Left cardiac atrium (tissue), 4 donors: ENCODE data around the gene STRN3. TPM values are rescaled to one million over a fixed set of nuclear protein-coding genes. Genes with fewer than 3 reads are reported as not detected.
"Not testable (repeated sequence)": the region's sequence is repeated elsewhere in the genome, so short reads cannot be mapped to it uniquely, and the experiment has no call there.

ENCODE experiments used
- ATAC-seq, 2 donors: fragments of 200-7000 bp; cut with Tn5 transposase; one replicate each; pipeline ENCODE4 v1.9.1; 2020; ENCODE audit warnings: mild to moderate bottlenecking in 2 of 2, moderate library complexity in 2 of 2
- DNase-seq: peaks from one replicate; pipeline ENCODE4 v3.0.0-alpha.2; 2020
- intact Hi-C, 2 donors: fragments of 100-400 bp; cut with DNase I; formaldehyde crosslinking; loops; one replicate each; pipeline versions ENCODE4 v1.14.1 to v1.15.1; 2022 to 2023
- long read RNA-seq: library from polyadenylated mRNA; unstranded; transcript quantifications from one replicate; pipeline ENCODE4 v2.0.0, GENCODE V29; 2021
- total RNA-seq, 2 donors: library from RNA; stranded (reverse); fragmentation: NEBNext Ultra II Directional; extraction: Animal tissue kit (Norgen Biotek cat#: 25700); gene quantifications; one replicate each; pipeline ENCODE4 v1.2.1, GENCODE V29; 2021
- donor health status: DM: no; HTN: yes; CAD: no.
- donor health status: DM: no; HTN: yes; CAD: no; lungs with severe emphysema.
- donor health status: DM: yes; HTN: yes; CAD: no.
- donor health status: Dilated cardiomyopathy.

STRN3 gene, protein sequence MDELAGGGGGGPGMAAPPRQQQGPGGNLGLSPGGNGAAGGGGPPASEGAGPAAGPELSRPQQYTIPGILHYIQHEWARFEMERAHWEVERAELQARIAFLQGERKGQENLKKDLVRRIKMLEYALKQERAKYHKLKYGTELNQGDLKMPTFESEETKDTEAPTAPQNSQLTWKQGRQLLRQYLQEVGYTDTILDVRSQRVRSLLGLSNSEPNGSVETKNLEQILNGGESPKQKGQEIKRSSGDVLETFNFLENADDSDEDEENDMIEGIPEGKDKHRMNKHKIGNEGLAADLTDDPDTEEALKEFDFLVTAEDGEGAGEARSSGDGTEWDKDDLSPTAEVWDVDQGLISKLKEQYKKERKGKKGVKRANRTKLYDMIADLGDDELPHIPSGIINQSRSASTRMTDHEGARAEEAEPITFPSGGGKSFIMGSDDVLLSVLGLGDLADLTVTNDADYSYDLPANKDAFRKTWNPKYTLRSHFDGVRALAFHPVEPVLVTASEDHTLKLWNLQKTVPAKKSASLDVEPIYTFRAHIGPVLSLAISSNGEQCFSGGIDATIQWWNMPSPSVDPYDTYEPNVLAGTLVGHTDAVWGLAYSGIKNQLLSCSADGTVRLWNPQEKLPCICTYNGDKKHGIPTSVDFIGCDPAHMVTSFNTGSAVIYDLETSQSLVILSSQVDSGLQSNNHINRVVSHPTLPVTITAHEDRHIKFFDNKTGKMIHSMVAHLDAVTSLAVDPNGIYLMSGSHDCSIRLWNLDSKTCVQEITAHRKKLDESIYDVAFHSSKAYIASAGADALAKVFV
- total RNA-seq: 10 to 100 TPM; 37.3 to 48.6 TPM
- long read RNA-seq, partial matches to known transcripts: 0 of 1 reads
- long read RNA-seq, other reads (novel, unspliced or antisense): 1 of 1 reads

DNA sequence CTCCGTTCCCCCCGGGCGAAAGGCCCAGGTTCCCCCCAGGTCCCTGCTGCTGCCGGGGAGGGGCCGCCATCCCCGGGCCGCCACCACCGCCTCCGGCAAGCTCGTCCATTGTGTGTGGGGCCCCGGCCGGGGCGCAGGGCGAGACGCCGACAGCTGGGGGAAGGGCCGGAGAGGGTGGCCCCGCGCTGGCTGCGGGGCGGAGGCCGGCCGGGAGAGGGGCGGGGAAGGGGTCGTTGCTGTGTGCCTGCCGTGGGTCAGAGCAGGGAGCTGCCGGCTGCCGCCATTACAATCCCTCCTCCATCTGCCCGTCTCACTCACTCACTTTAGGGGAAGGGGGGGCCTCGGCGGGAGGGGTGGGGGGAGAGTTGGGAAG, at the start of gene STRN3:
TSS of gene STRN3 (minus strand) at position 303 of the 373 bp plus-strand sequence. CDS start at position 109, 194 bp downstream.
- DNase-seq (no peak), ATAC-seq (no peak)
- intact Hi-C loops: loop anchor here in 1 of 2 donors (5.0 kb wide), 1 partner anchor 34 kb away; no protein-coding TSS in a partner anchor

DNA sequence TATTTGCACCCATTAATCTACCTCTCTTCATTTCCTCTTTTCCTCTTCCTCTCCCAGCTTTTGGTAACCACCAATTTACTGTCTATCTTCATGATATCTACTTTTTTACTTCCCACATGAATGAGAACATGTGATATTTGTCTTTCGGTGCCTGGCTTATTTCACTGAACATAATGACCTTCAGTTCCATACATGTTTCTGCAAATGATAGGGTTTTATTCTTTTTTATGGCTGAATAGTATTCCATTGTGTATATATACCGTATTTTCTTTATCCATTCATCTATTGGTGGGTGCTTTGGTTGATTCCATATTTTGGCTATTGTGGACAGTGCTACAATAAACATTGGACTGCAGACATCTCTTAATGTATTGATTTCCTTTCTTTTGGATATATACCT, 49.0 kb upstream of the STRN3 start:
- intact Hi-C loops: no loop called here
- ATAC-seq: no peak
- DNase-seq: no peak

DNA sequence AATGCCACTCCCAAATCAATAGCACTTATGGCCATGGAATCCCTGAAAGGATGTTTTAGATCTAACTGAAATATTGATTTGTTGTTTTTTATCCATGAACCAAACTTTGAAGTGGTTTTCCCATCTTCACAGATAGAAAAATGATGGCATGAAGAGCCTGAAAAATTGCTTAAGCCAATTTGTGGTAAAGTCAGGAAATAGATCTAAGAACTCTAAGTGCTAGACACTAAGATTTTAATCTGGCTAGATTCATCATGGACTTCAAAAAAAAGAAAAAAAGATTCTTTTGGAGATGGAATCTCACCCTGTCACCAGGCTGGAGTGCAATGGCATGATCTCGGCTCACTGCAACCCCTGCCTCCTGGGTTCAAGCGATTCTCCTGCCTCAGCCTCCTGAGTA, 45.0 kb upstream of the STRN3 start:
- DNase-seq (no peak), ATAC-seq (no peak)
- intact Hi-C loops: no loop called here

DNA sequence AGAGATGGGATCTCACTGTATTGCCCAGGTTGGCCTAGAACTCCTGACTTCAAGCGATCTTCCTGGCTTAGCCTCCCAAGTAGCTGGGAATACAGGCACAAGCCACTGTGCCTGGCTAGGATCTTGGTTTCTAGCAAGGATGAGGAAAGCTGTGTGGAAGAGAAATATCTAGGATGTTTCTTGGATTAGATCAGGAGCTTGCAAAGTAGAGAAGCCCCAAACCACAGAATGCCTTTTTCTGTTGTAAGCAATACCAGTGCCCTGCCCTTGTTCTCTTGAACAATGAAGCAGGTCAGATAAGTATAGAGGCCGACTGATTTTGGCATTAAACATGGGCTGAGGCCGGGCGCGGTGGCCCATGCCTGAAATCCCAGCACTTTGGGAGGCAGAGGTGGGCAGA, 44.3 kb upstream of the STRN3 start:
- no peak for DNase-seq
- intact Hi-C loops: no loop called here
- no peak for ATAC-seq

DNA sequence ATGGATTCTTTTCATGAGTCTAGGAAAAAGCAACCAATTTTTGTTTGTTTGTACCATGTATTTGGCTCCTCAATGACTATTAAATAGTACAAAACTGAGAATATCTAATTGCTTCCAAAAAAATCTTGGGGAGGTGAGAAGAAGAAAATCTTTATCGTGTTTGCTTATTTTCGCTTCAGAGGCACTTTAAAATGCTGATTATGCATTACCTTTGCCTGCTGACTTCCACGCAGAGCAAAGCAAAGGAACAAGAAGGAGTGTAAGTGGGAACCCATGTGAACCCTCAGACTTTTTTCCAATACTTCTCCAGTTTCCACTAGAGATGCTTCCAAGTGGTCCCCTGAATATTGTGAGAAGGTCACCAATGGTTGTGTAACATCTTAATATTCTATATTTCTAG, 43.2 kb upstream of the STRN3 start:
- ATAC-seq (no peak), DNase-seq (no peak)
- intact Hi-C loops: no loop called here

DNA sequence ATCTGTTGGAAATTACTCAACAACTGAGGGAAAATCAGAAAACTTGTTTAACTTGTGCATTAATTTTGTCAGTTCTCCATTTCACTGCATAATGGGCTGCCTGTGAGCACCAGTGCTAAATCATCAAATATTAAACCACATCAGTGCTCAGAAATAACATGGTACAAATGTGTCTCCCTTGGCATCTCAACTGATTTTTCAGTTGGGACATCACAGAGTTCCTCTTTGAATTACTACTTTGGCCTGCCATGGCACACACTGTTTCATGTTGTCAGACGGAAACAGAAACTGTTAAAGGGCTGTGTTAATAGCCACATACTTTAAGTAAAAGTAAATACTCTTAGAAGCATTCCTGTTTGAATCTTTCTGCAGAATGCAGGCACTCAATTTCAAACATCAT, 42.1 kb upstream of the STRN3 start:
- ATAC-seq (peak in 1 of 2 donors; percentile 65), DNase-seq (no peak)
- intact Hi-C loops: no loop called here

DNA sequence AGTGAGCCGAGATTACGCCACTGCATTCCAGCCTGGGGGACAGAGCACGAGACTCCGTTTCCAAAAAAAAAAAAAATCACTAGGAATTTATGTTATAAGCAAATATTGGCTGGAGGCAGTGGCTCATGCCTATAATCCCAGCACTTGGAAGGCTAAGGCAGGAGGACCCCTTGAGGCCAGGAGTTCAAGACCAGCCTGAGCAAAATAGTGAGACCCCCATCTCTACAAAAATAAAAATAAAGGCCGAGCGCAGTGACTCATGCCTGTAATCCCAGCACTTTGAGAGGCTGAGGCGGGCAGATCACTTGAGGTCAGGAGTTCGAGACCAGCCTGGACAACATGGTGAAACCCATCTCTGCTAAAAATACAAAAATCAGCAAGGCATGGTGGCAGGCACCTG, 36.7 kb upstream of the STRN3 start:
- ATAC-seq, intact Hi-C loops, DNase-seq: not testable (repeated sequence)

DNA sequence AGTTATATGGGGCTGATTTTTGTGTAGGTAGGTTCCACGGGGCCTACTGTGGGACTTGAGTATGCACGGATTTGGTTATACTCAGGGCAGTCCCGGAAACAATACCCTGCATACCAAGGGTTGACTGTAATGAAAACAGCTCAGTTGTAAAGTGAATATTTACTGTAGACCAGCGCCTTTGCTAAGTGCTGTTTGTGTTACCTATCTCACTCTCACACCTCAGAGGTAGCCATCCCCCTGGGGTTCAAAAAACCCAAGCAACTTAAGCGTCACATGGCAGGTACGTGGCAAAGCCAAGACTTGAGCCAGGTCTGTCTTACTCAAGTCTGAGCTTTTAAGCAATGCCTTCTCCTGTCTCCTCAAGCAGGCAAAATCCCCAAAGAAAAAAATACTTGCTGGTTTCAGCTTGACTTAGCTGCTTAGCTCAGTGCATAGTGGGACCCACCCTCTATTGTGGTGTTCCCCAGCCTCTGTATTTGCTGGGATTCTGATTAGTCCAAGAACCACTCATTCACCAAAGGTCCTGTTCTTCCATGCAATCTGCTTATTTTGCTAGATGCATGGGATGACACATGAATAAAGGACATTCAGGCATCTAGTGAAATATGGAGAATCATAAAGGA, 34.2 kb upstream of the STRN3 start:
- DNase-seq: no peak
- ATAC-seq: no peak
- intact Hi-C loops: no loop called here

DNA sequence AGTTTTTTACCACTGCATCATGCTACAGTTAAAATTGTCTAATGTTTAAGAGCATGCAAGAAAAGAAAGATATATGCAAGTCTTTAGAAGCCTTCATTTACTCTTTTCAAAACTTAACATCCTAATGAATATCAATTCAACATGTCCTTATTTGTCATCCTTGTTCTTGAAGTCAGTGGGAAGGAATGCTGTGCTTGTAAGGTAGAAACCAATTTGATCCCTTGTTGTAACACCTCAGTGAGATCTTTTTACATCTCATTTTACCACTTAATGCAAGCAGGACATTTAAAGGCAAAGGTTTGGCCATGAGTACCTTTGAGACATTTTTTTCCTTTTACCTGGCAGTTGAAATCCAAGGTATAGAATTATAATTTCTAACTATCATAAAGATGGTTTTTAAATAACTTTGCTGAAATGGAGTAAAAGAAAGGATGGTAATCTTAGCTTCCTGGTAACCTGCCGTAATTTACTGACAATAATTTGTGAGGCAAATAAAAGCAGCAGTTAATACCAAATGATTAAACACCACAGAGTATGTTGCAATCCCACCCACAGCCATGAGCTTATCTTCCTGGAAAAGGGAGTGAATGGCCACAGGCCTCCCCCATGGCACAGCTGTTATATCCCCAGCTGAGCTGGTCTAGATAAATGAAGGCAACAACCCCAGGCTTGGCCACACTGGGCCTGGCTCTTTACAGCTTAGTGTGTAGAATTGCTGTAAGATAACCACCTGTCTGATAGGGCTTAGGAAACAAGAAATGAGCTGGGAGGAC, 33.2 kb upstream of the STRN3 start:
- ATAC-seq: peak; percentile 87 to 94
- intact Hi-C loops: no loop called here
- peak; percentile 62 for DNase-seq

DNA sequence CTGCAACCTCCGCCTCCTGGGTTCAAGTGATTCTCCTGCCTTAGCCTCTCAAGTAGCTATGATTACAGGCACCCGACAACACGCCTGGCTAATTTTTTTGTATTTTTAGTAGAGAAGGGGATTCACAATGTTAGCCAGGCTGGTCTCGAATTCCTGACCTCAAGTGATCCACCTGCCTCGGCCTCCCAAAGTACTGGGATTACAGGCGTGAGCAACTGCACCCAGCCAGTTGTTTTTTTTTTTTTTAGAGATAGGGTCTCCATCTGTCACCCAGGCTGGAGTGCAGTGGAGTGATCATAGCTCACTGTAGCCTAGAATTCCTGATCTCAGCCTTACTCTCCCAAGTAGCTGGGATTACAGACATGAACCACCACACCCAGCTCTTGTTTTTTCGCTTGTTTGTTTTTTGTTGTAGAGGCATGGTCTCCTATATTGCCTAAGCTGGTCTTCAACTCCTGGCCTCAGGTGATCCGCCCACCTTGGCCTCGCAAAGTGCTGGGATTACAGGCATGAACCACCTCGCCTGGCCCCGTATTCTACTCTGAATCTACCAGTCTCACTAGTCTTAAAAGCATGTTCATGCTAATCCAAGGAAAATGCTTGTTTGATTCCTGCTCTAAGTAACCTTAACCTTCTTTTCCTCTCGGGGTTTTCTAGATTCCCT, 31.7 kb upstream of the STRN3 start:
- ATAC-seq: no peak
- no peak for DNase-seq

DNA sequence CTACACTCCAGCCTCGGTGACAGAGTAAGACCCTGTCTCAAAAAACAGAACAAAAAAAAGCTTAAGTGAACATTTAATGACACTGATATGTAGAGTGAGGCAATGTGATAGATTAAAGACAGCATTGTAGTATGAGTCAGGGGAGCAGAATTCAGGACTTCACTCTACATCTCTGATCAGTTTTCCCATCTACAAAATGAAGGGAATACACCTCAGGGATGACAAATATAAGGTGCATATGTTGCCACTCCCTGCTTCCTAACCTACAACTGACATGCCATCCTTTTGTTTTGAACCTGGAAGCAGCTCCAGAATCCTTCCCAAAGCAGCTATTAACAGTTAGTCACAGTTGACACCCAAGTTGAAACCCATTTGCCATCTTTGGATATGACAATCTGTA, 30.9 kb upstream of the STRN3 start:
- ATAC-seq (no peak), DNase-seq (no peak)
- intact Hi-C loops: no loop called here

More for the DNA sequence above, 31.7 kb upstream of the STRN3 start:
- intact Hi-C loops: no loop called here

DNA sequence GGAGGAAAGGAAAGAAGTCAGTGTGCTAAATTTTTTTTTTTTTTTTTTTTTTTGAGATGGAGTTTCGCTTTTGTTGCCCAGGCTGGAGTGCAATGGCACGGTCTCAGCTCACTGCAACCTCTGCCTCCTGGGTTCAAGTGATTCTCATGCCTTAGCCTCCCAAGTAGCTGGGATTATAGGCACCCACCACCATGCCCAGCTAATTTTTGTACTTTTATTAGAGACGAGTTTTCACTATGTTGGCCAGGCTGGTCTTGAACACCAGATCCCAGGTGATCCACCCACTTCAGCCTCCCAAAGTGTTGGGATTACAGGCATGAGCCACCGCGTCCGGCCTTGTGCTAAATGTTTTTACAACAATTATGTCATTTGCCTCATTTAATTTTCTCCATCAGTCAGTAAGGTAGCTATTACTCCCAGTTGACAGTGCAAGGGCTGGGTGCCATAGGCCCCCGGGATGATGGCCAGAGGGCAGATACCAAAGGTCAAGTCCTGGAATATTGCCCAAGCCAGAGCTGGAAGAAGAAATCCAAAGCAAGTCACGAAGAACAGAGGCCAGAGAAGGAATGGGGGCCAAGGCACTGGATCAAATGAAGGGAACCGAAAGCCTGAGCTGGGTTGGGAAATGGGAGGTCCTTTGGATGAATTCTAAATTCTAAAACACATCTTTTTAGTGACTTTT, 26.9 kb upstream of the STRN3 start:
- ATAC-seq: peak; percentile 72 to 88
- intact Hi-C loops: not testable (repeated sequence)
- peak; percentile 68 for DNase-seq

DNA sequence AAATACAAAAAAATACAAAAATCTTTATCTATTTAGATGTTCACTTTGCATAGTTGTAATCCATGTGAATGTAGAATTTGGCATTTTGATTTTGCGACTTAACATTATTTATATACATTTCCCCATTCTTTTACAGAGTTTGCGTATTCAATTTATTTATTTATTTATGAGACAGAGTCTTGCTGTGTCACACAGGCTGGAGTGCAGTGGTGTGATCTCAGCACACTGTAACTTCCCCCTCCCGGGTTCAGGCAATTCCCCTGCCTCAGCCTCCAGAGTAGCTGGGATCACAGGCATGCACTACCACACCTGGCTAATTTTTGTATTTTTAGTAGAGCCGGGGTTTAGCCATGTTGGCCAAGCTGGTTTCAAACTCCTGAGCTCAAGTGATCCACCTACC, 25.3 kb upstream of the STRN3 start:
- intact Hi-C loops: no loop called here
- DNase-seq (no peak), ATAC-seq (no peak)

DNA sequence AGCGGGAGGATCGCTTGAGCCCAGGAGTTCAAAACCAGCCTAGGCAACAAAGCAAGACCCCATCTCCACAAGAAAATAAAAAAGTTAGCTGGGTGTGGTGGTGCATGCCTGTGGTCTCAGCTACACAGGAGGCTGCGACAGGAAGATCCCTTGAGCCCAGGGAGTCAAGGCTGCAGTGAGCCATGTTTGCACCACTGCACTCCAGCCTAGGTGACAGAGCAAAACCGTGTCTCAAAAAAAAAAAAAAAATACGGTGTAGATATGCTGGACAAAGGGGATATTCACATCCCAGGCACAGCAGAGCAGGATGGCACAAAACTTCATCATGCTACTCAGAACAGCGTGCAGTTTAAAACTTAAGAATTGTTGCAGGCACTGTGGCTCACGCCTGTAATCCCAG, 24.8 kb upstream of the STRN3 start:
- intact Hi-C loops: no loop called here
- ATAC-seq: no peak
- no peak for DNase-seq

DNA sequence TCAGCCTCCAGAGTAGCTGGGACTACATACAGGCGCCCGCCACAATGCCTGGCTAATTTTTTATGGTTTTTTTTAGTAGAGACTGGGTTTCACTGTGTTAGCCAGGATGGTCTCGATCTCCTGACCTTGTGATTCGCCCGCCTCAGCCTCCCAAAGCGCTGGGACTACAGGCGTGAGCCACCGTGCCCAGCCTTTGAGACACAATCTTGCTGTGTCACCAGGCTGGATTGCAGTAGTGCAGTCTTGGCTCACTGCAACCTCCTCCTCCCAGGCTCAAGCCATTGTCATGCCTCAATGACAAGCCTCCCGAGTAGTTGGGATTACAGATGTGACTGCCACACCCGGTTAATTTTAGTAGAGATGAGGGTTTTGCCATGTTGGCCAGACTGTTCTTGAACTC, 21.3 kb upstream of the STRN3 start:
- ATAC-seq (no peak), DNase-seq (no peak)
- intact Hi-C loops: no loop called here

DNA sequence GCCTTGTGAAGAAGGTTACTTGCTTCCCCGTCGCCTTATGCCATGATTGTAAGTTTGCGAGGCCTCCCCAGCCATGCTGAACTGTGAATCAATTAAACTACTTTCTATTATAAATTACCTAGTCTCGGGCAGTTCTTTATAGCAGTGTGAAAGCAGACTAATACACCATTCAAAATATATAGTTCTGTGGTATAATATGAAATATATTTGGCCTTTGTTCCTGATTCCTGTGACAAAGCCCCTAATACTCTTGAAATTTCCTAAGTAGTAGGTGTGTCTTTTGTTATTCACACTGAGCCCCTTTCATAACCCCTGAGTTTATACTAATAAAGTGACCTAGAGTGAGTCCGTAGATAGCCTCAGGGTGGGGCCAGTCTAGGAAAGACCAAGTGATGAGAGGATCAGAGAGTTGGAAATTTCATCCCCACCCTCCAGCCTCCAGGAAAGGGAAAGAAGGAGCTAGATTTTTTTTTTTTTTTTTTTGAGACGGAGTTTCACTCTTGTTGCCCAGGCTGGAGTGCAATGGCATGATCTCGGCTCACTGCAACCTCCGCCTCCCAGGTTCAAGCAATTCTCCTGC, 19.4 kb upstream of the STRN3 start:
- intact Hi-C loops: no loop called here
- no peak for ATAC-seq
- no peak for DNase-seq

DNA sequence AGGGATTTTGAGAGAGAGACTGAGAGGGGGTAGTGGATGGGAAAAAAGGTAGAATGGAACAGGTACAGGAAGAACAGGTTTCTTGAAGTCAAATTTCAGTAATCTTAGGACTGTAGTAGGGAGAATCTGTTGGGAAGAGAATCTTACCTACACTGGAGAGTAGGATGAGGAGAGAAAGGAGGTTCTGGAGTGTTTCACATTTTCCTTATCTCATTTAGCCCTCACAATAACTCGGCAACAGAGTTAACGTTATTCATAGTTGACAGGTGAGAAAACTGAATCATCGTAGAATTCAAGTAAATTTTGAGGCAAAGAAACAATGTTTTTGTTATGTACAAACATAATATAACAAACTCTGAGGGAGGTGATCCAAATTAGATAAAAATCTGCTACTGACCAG, 17.2 kb upstream of the STRN3 start:
- intact Hi-C loops: no loop called here
- DNase-seq (no peak), ATAC-seq (peak in 1 of 2 donors; percentile 71)

DNA sequence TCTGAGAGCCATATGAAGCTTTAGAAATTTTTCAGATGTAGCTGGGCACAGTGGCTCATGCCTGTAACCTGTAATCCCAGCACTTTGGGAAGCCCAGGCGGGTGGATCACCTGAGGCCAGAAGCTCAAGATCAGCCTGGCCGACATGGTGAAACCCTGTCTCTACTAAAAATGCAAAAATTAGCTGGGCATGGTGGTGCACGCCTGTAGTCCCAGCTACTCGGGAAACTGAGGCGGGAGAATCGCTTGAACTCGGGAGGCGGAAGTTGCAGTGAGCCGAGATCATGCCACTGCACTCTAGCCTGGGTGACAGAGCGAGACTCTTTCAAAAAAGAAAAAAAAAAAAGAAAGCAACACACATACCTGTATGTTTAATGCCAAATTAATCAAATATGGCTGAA, 16.7 kb upstream of the STRN3 start:
- intact Hi-C loops, DNase-seq, ATAC-seq: not testable (repeated sequence)
